Measurements from ENCODE around the gene CLCC1.
"Not testable (repeated sequence)": the region's sequence is repeated elsewhere in the genome, so short reads cannot be mapped to it uniquely, and the experiment has no call there.

Gene CLCC1

DNA sequence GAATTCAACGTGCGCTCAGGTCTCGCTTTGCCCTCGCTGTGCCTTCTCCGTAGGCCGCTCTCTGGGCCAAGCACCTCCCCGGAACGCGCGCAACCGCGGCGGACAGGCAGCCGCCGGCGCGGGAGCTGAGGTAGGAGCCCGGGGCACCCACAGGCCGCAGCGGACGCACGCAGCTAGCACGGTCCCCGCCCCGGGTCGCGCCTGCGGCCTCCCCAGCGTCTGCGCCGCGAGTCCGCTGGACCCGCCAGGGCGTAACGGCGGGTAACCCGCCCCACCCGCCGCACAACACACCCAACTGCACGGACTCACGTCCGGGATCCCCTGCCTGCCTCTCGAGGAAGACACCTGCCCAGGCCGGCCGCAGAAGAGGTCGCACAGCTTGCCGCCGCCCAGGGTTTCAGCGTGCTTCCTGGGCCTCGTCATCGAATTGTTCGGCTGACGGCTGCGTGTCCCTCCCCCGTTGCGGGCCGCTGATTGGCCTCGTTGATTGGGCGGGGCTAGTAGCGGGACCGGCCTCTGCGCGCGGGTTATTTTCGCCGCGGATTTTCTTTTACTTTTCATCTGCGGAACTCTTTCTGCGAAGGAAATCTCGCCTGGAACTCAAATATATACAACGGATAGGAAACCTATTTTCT lies at the start of gene CLCC1:
TSS of gene CLCC1 (minus strand) at position 433 of the 635 bp plus-strand sequence. CDS start 13,047 bp downstream, outside the sequence.
- DNase-seq (ENCODE audit: low read depth in 2 of 2): peak; percentile 83 to 88

GRCh38 chr1:109011335-109011734 lies 48.1 kb upstream of the CLCC1 start:
- DNase-seq (ENCODE audit: low read depth in 2 of 2): no peak

- not testable (repeated sequence) for DNase-seq (ENCODE audit: low read depth in 2 of 2)
Measured at GRCh38 chr1:108996622-108997021, 33.3 kb upstream of the CLCC1 start.

DNA sequence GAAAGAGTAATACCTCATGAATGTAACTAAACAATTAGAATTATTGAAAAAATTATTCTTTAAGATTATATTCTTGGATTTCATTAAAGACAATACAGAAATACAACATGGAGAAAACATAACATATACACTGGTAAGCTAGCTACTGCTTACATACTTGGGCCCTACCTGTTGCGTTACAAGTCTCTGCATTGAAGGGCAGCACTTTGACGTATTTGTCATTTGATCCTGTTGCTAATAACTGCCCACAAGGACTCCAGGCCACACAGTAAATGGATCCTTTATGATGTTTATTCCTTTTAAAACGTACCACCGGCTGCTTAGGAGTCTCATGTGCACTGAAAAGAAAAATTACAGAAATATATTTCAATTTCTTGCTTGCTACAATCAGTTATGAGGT lies 19.8 kb upstream of the CLCC1 start:
- DNase-seq (ENCODE audit: low read depth in 2 of 2): no peak

DNA sequence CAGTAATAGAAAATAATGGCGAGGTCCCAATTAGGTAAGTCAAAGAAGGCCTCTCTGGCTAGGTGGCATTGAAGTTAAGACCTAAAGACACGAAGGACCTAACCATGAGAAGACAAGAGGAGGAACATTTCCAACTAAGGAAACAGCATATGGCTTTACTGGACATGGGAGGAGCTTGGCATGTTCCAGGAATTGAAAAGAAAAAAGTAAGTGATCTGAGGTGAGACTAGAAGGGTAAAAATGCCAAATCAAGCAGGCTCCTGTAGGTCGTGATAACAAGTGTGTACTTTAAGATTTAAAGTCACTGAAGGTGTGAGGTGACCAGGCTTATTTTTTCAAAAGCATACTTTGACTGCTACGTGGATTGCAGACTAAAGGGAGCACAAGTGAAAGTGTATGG lies 13.4 kb upstream of the CLCC1 start:
- DNase-seq (ENCODE audit: low read depth in 2 of 2): no peak

GRCh38 chr1:108972951-108973350 lies 9.7 kb upstream of the CLCC1 start:
- no peak for DNase-seq (ENCODE audit: low read depth in 2 of 2)

- no peak for DNase-seq (ENCODE audit: low read depth in 2 of 2)
Measured at GRCh38 chr1:108969346-108969745, 6.1 kb upstream of the CLCC1 start.

- DNase-seq (ENCODE audit: low read depth in 2 of 2): peak; percentile 6 to 17
Measured at GRCh38 chr1:108962681-108963051, 618 bp downstream of the CLCC1 start.

GRCh38 chr1:108961752-108962486 lies 1.4 kb downstream of the CLCC1 start:
- no peak for DNase-seq (ENCODE audit: low read depth in 2 of 2)

- no peak for DNase-seq (ENCODE audit: low read depth in 2 of 2)
Measured at GRCh38 chr1:108961198-108961597, 2.1 kb downstream of the CLCC1 start.

- no peak for DNase-seq (ENCODE audit: low read depth in 2 of 2)
Measured at GRCh38 chr1:108960719-108961118, 2.6 kb downstream of the CLCC1 start.

DNA sequence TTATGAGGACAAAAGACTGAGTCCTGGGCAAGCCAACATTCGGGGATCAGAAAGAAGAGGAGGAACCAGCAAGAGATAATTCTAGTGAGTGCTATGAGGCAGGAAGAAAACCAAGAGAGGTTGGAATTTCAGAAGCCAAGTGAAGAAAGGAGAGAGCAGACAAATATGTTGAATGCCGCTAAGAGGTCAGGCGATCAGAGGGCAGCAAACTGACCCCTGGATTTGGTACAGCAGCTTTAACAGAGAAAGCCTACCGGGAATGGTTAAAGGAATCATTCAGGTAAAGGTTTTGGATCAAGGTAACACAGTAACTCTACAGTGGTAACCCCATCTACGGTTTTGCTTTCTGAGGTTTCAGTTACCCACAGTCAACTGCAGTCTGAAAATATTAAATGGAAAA lies 5.4 kb downstream of the CLCC1 start:
- DNase-seq (ENCODE audit: low read depth in 2 of 2): no peak

DNA sequence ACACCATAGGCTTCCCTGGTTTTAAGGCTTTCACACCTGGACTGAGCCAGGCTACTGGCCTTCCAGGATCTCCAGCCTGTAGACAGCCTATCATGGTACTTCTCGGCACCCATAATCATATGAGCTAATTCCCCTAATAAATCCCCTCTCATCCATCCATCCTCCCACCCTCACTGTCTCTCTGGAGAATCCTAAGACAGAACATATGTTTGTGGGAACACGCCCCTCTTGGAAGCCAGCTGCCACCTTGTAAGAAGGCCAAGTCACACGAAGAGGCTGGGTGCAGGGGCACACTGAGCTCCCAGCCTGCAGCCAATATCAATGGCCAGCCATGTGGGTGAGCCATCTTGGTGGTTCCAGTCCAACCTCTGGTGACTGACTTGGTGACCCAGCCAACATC lies 7.4 kb downstream of the CLCC1 start:
- no peak for DNase-seq (ENCODE audit: low read depth in 2 of 2)

DNA sequence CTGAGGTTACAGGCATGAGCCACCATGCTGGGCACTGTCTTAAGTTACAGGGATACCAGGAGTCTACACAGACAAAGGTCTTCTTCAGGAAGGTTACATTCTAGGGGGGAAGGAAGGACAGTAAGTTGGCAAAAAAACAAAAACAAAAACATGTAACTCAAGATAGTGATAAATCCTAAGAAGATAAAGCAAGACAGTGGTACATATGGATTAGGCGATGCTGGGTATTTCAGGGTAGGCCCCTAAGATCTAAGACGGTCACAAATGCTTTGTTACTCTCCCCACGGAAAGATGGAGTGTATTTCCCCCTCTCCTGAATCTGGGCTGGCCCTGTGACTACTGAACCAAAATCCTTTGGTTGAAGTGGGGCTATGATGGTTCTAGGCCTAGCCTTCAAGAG lies 8.2 kb downstream of the CLCC1 start:
- DNase-seq (ENCODE audit: low read depth in 2 of 2): no peak

DNA sequence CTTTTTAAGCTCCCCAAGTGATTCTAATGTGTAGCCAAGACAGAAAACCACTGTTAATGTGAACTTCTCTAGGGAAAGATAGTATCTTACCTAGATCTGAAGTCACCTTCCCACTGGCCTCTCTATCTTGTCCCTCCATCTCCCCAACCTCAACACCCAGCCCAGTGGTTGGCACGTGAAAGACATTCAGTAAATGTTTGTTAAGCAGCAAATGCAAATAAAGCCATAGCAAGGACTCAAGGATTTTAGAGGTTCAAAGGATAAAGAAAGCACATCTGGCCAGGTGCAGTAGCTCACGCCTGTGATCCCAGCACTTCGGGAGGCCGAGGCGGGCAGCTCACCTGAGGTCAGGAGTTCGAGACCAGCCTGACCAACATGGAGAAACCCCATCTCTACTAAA lies 9.8 kb downstream of the CLCC1 start:
- no peak for DNase-seq (ENCODE audit: low read depth in 2 of 2)

- no peak for DNase-seq (ENCODE audit: low read depth in 2 of 2)
Measured at GRCh38 chr1:108951242-108951641, 12.0 kb downstream of the CLCC1 start.

- no peak for DNase-seq (ENCODE audit: low read depth in 2 of 2)
Measured at GRCh38 chr1:108949044-108949443, 14.2 kb downstream of the CLCC1 start.

- no peak for DNase-seq (ENCODE audit: low read depth in 2 of 2)
Measured at GRCh38 chr1:108947871-108948525, 15.3 kb downstream of the CLCC1 start.

DNA sequence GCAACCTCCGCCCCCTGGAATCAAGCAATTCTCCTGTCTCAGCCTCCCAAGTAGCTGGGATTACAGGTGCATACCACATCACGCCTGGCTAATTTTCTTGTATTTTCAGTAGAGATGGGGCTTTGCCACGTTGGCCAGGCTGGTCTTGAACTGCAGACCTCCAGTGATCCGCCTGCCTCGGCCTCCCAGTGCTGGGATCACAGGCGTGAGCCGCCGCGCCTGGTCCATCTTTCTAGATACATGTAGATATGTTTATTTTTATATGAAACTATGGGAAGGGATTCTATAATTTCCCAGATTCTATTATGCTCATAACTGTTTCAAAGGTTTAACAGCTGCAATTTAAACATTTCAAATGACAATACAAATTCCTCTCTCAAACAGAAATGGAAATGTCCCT lies 27.1 kb downstream of the CLCC1 start:
- no peak for DNase-seq (ENCODE audit: low read depth in 2 of 2)

- no peak for DNase-seq (ENCODE audit: low read depth in 2 of 2)
Measured at GRCh38 chr1:108933944-108934343, 29.3 kb downstream of the CLCC1 start.

DNA sequence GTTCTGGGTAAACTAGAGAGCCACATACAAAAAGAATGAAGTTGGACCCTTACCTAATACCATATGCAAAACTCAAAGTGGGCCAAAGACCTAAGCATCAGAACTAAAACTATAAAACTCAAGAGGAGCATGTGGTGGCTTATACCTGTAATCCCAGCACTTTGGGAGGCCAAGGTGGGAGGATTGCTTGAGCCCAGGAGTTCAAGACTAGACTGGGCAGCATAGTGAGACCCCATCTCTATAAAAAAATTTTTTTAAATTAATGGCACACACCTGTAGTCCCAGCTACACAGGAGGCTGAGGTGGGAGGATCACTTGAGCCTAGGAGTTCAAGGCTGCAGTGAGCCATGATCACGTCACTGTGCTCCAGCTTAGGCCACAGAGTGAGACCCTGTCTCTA lies 35.7 kb downstream of the CLCC1 start:
- not testable (repeated sequence) for DNase-seq (ENCODE audit: low read depth in 2 of 2)

GRCh38 chr1:108925920-108926319 lies 37.4 kb downstream of the CLCC1 start:
- no peak for DNase-seq (ENCODE audit: low read depth in 2 of 2)

- DNase-seq (ENCODE audit: low read depth in 2 of 2): no peak
Measured at GRCh38 chr1:108916788-108917187, 46.5 kb downstream of the CLCC1 start.

Measured in stimulated activated CD8-positive, alpha-beta memory T cell treated with anti-CD3 and anti-CD28 coated beads, Interleukin-7, amount 100 ng/mL, for 4 hours (primary cell).